GM23338 (cell line): ENCODE data around the gene ZDHHC20. TPM values are rescaled to one million over a fixed set of nuclear protein-coding genes. Genes with fewer than 3 reads are reported as not detected.

Source experiments
- ATAC-seq: fragments of 200-7000 bp; cut with Tn5 transposase; 3 replicates; pipeline ENCODE4 v1.9.1; 2020
- DNase-seq: peaks from one replicate; pipeline ENCODE4 v3.0.0-alpha.2; 2015; ENCODE audit warnings: low spot score
- H2AFZ ChIP-seq: fragments of 200-600 bp; sonication (generic); 2 replicates; pipeline ENCODE4 v1.8.0; 2016; ENCODE audit warnings: antibody characterized with exemption, mild to moderate bottlenecking, moderate library complexity
- H3F3A ChIP-seq: fragments of 200-600 bp; sonication (generic); replicated peaks from 2 replicates; pipeline ENCODE4 v1.8.0; 2017; ENCODE audit warnings: antibody characterized with exemption, mixed run types, low read depth
- H3K27ac ChIP-seq: fragments of 200-600 bp; sonication (generic); 2 replicates; pipeline ENCODE4 v1.6.1; 2016; ENCODE audit warnings: low read depth
- H3K27me3 ChIP-seq: fragments of 200-600 bp; sonication (generic); 2 replicates; pipeline ENCODE4 v1.8.0; 2016; ENCODE audit warnings: mild to moderate bottlenecking, mixed run types, moderate library complexity; ENCODE audit not compliant: insufficient read depth
- H3K36me3 ChIP-seq: fragments of 200-600 bp; sonication (generic); 2 replicates; pipeline ENCODE4 v1.8.0; 2016; ENCODE audit warnings: mild to moderate bottlenecking; ENCODE audit not compliant: insufficient read depth
- H3K4me1 ChIP-seq: fragments of 200-600 bp; sonication (generic); 2 replicates; pipeline ENCODE4 v1.8.0; 2016; ENCODE audit warnings: mild to moderate bottlenecking, moderate library complexity; ENCODE audit not compliant: insufficient read depth
- H3K4me2 ChIP-seq: fragments of 200-600 bp; sonication (generic); 2 replicates; pipeline ENCODE4 v1.7.1; 2017; ENCODE audit warnings: mixed run types
- H3K4me3 ChIP-seq: fragments of 200-600 bp; sonication (generic); 2 replicates; pipeline ENCODE4 v1.6.1; 2016; ENCODE audit warnings: mixed run types
- H3K79me2 ChIP-seq: fragments of 200-600 bp; sonication (generic); replicated peaks from 2 replicates; pipeline ENCODE4 v1.8.0; 2017; ENCODE audit warnings: mild to moderate bottlenecking; ENCODE audit not compliant: insufficient read depth
- H3K9me2 ChIP-seq: fragments of 200-600 bp; sonication (generic); 2 replicates; pipeline ENCODE4 v1.8.0; 2017; ENCODE audit not compliant: insufficient read depth
- H4K20me1 ChIP-seq: fragments of 200-600 bp; sonication (generic); replicated peaks from 2 replicates; pipeline ENCODE4 v1.8.0; 2017; ENCODE audit warnings: mild to moderate bottlenecking; ENCODE audit not compliant: insufficient read depth
- H3K27ac Mint-ChIP-seq: 2 replicates; pipeline ENCODE4 v1.8.0; 2020; ENCODE audit warnings: inconsistent platforms, mild to moderate bottlenecking, moderate library complexity, mixed read lengths
- H3K27me3 Mint-ChIP-seq: 3 replicates; pipeline ENCODE4 v1.8.0; 2022; ENCODE audit warnings: low read depth, mild to moderate bottlenecking, moderate library complexity, mixed read lengths, inconsistent platforms; ENCODE audit not compliant: insufficient read depth, poor library complexity
- H3K36me3 Mint-ChIP-seq: 3 replicates; pipeline ENCODE4 v1.8.0; 2021; ENCODE audit warnings: low read depth, mild to moderate bottlenecking, inconsistent platforms, moderate library complexity, mixed read lengths
- H3K4me1 Mint-ChIP-seq: 3 replicates; pipeline ENCODE4 v1.8.0; 2020; ENCODE audit warnings: mild to moderate bottlenecking, inconsistent platforms, mixed read lengths
- H3K4me3 Mint-ChIP-seq: 3 replicates; pipeline ENCODE4 v1.8.0; 2021; ENCODE audit warnings: moderate library complexity, mild to moderate bottlenecking, inconsistent platforms, mixed read lengths
- H3K9me3 Mint-ChIP-seq: 3 replicates; pipeline ENCODE4 v1.8.0; 2020; ENCODE audit warnings: moderate library complexity, mild to moderate bottlenecking, inconsistent platforms, mixed read lengths
- CREB1 ChIP-seq: fragments of 250-450 bp; sonication (Bioruptor Pico); IDR thresholded peaks from 2 replicates; pipeline ENCODE4 v1.5.0; 2020; ENCODE audit warnings: low read depth, mild to moderate bottlenecking, moderate library complexity
- EZH2 ChIP-seq: fragments of 200-600 bp; sonication (generic); IDR thresholded peaks from one replicate; pipeline ENCODE4 v1.8.0; 2017; ENCODE audit warnings: antibody characterized with exemption, mild to moderate bottlenecking, low read depth; ENCODE audit not compliant: unreplicated experiment
- EZH2phosphoT487 ChIP-seq: fragments of 200-600 bp; sonication (generic); IDR thresholded peaks from one replicate; pipeline ENCODE4 v1.8.1; 2018; ENCODE audit warnings: antibody characterized with exemption; ENCODE audit not compliant: unreplicated experiment
- JUNB ChIP-seq: IDR thresholded peaks from one replicate; pipeline ENCODE4 v1.6.1; 2016; ENCODE audit warnings: antibody characterized with exemption; ENCODE audit not compliant: unreplicated experiment
- NANOG ChIP-seq: IDR thresholded peaks from 2 replicates; pipeline ENCODE4 v1.6.1; 2016; ENCODE audit warnings: antibody characterized with exemption, borderline replicate concordance
- POLR2AphosphoS5 ChIP-seq: IDR thresholded peaks from 2 replicates; pipeline ENCODE4 v1.6.1; 2016; ENCODE audit warnings: antibody characterized with exemption, low read depth
- STAT1 ChIP-seq: IDR thresholded peaks from one replicate; pipeline ENCODE4 v1.6.1; 2016; ENCODE audit warnings: antibody characterized with exemption; ENCODE audit not compliant: unreplicated experiment
- ZNF114 ChIP-seq: fragments of 250-450 bp; sonication (Bioruptor Pico); IDR thresholded peaks from 2 replicates; pipeline ENCODE4 v1.5.0; 2020; ENCODE audit warnings: mild to moderate bottlenecking, moderate library complexity
- ZNF331 ChIP-seq: fragments of 250-450 bp; sonication (Bioruptor Pico); IDR thresholded peaks from 2 replicates; pipeline ENCODE4 v1.5.0; 2020; ENCODE audit warnings: low read depth, mild to moderate bottlenecking, moderate library complexity
- polyA plus RNA-seq: library from polyadenylated mRNA; unstranded; fragments of >200 nt; fragmentation: Nextera tagmentation; extraction: Ambion mirVana; gene quantifications from 2 replicates; pipeline ENCODE4 v1.2.1, GENCODE V29; 2016
- total RNA-seq: library from RNA; depleted of rRNA; stranded (reverse); fragments of >200 nt; shearing (Covaris generic); gene quantifications from 2 replicates; pipeline ENCODE4 v1.2.3, GENCODE V29; 2014
- TF ChIP-seq, protein P1 (sequence below): IDR thresholded peaks from 2 replicates; pipeline ENCODE4 v1.6.1; 2016; ENCODE audit warnings: antibody characterized with exemption
- TF ChIP-seq, protein P2 (sequence below): IDR thresholded peaks from one replicate; pipeline ENCODE4 v1.6.1; 2018; ENCODE audit warnings: antibody characterized with exemption; ENCODE audit not compliant: unreplicated experiment
- TF ChIP-seq, protein P3 (sequence below), 2 experiments: fragments of 200-600 bp in 1 of 2; sonication (generic) in 1 of 2; conservative IDR thresholded peaks; 2 replicates each; pipeline versions ENCODE4 v1.5.1 to v1.6.1; 2016 to 2017; ENCODE audit warnings: antibody characterized with exemption in 2 of 2, low read depth in 2 of 2, mild to moderate bottlenecking in 2 of 2, moderate library complexity in 1 of 2
- TF ChIP-seq, protein P4 (sequence below): fragments of 250-450 bp; sonication (Bioruptor Pico); IDR thresholded peaks from 2 replicates; pipeline ENCODE4 v1.5.0; 2020; ENCODE audit warnings: mild to moderate bottlenecking, moderate library complexity

ZDHHC20 gene
- total and polyA plus RNA-seq, 2 experiments from 2014 or later = 37.7 to 119 TPM

DNA sequence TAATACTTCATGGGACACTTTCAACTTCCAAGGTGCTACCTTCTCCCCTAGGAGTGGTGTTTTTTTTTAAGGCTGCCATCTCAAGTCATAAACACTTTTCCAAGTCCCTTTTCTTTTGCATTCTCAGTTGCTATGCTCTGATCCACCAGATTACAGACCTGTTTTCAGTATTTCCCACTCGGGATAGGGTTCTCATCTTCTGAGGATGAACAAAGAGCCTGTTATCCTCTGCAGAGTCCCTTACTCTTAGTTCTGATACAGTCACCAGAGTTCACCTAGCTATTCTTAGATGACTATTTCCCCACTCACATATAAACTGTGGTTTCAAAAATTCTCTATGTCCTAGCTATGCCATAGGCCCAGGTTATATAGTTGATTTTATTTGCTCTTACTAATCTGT lies 15.9 kb downstream of the ZDHHC20 start:
- H3K27me3 Mint-ChIP-seq = peaks cover 5% of the 10 kb centered on the region
- no peaks in the 10 kb centered on the region for H3F3A ChIP-seq
- H3K4me3 ChIP-seq = no peak overlapping the region
- no peak overlapping the region for H3K4me3 Mint-ChIP-seq
- peaks cover under 1% of the 10 kb centered on the region; the same call in 1 of the 2 replicates for H3K36me3 ChIP-seq
- peaks cover 39% of the 10 kb centered on the region for H4K20me1 ChIP-seq
- peaks cover 12% of the 10 kb centered on the region for H3K4me1 Mint-ChIP-seq
- H3K9me3 Mint-ChIP-seq = peaks cover 22% of the 10 kb centered on the region
- H3K27ac ChIP-seq = no peak overlapping the region; the same call in 1 of the 2 replicates
- peaks cover 12% of the 10 kb centered on the region; the same call in 1 of the 2 replicates for H3K4me1 ChIP-seq
- H3K79me2 ChIP-seq = peaks cover 89% of the 10 kb centered on the region
- no peak for ATAC-seq
- H3K27me3 ChIP-seq = no peaks in the 10 kb centered on the region
- H3K36me3 Mint-ChIP-seq = peaks cover 44% of the 10 kb centered on the region
- no peak overlapping the region for H3K4me2 ChIP-seq
- DNase-seq = no peak
- no peaks in the 10 kb centered on the region for H3K9me2 ChIP-seq
- no peak overlapping the region for H2AFZ ChIP-seq
- TF ChIP-seq, protein P1, sequence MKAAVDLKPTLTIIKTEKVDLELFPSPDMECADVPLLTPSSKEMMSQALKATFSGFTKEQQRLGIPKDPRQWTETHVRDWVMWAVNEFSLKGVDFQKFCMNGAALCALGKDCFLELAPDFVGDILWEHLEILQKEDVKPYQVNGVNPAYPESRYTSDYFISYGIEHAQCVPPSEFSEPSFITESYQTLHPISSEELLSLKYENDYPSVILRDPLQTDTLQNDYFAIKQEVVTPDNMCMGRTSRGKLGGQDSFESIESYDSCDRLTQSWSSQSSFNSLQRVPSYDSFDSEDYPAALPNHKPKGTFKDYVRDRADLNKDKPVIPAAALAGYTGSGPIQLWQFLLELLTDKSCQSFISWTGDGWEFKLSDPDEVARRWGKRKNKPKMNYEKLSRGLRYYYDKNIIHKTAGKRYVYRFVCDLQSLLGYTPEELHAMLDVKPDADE = no peak
- TF ChIP-seq ZNF114 (CRISPR knock-in tag) (no peak), CREB1 (CRISPR knock-in tag) (no peak), EZH2 (no peak), POLR2AphosphoS5 (no peak), JUNB (no peak), EZH2phosphoT487 (no peak), NANOG (no peak), STAT1 (no peak), ZNF331 (CRISPR knock-in tag) (no peak)
- TF ChIP-seq, protein P2, sequence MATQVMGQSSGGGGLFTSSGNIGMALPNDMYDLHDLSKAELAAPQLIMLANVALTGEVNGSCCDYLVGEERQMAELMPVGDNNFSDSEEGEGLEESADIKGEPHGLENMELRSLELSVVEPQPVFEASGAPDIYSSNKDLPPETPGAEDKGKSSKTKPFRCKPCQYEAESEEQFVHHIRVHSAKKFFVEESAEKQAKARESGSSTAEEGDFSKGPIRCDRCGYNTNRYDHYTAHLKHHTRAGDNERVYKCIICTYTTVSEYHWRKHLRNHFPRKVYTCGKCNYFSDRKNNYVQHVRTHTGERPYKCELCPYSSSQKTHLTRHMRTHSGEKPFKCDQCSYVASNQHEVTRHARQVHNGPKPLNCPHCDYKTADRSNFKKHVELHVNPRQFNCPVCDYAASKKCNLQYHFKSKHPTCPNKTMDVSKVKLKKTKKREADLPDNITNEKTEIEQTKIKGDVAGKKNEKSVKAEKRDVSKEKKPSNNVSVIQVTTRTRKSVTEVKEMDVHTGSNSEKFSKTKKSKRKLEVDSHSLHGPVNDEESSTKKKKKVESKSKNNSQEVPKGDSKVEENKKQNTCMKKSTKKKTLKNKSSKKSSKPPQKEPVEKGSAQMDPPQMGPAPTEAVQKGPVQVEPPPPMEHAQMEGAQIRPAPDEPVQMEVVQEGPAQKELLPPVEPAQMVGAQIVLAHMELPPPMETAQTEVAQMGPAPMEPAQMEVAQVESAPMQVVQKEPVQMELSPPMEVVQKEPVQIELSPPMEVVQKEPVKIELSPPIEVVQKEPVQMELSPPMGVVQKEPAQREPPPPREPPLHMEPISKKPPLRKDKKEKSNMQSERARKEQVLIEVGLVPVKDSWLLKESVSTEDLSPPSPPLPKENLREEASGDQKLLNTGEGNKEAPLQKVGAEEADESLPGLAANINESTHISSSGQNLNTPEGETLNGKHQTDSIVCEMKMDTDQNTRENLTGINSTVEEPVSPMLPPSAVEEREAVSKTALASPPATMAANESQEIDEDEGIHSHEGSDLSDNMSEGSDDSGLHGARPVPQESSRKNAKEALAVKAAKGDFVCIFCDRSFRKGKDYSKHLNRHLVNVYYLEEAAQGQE = no peak
- TF ChIP-seq, protein P3, sequence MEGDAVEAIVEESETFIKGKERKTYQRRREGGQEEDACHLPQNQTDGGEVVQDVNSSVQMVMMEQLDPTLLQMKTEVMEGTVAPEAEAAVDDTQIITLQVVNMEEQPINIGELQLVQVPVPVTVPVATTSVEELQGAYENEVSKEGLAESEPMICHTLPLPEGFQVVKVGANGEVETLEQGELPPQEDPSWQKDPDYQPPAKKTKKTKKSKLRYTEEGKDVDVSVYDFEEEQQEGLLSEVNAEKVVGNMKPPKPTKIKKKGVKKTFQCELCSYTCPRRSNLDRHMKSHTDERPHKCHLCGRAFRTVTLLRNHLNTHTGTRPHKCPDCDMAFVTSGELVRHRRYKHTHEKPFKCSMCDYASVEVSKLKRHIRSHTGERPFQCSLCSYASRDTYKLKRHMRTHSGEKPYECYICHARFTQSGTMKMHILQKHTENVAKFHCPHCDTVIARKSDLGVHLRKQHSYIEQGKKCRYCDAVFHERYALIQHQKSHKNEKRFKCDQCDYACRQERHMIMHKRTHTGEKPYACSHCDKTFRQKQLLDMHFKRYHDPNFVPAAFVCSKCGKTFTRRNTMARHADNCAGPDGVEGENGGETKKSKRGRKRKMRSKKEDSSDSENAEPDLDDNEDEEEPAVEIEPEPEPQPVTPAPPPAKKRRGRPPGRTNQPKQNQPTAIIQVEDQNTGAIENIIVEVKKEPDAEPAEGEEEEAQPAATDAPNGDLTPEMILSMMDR (conservative IDR thresholded peaks at IDR 0.05; ENCODE audit: low read depth in 2 of 2) = no peak
- TF ChIP-seq, protein P4, sequence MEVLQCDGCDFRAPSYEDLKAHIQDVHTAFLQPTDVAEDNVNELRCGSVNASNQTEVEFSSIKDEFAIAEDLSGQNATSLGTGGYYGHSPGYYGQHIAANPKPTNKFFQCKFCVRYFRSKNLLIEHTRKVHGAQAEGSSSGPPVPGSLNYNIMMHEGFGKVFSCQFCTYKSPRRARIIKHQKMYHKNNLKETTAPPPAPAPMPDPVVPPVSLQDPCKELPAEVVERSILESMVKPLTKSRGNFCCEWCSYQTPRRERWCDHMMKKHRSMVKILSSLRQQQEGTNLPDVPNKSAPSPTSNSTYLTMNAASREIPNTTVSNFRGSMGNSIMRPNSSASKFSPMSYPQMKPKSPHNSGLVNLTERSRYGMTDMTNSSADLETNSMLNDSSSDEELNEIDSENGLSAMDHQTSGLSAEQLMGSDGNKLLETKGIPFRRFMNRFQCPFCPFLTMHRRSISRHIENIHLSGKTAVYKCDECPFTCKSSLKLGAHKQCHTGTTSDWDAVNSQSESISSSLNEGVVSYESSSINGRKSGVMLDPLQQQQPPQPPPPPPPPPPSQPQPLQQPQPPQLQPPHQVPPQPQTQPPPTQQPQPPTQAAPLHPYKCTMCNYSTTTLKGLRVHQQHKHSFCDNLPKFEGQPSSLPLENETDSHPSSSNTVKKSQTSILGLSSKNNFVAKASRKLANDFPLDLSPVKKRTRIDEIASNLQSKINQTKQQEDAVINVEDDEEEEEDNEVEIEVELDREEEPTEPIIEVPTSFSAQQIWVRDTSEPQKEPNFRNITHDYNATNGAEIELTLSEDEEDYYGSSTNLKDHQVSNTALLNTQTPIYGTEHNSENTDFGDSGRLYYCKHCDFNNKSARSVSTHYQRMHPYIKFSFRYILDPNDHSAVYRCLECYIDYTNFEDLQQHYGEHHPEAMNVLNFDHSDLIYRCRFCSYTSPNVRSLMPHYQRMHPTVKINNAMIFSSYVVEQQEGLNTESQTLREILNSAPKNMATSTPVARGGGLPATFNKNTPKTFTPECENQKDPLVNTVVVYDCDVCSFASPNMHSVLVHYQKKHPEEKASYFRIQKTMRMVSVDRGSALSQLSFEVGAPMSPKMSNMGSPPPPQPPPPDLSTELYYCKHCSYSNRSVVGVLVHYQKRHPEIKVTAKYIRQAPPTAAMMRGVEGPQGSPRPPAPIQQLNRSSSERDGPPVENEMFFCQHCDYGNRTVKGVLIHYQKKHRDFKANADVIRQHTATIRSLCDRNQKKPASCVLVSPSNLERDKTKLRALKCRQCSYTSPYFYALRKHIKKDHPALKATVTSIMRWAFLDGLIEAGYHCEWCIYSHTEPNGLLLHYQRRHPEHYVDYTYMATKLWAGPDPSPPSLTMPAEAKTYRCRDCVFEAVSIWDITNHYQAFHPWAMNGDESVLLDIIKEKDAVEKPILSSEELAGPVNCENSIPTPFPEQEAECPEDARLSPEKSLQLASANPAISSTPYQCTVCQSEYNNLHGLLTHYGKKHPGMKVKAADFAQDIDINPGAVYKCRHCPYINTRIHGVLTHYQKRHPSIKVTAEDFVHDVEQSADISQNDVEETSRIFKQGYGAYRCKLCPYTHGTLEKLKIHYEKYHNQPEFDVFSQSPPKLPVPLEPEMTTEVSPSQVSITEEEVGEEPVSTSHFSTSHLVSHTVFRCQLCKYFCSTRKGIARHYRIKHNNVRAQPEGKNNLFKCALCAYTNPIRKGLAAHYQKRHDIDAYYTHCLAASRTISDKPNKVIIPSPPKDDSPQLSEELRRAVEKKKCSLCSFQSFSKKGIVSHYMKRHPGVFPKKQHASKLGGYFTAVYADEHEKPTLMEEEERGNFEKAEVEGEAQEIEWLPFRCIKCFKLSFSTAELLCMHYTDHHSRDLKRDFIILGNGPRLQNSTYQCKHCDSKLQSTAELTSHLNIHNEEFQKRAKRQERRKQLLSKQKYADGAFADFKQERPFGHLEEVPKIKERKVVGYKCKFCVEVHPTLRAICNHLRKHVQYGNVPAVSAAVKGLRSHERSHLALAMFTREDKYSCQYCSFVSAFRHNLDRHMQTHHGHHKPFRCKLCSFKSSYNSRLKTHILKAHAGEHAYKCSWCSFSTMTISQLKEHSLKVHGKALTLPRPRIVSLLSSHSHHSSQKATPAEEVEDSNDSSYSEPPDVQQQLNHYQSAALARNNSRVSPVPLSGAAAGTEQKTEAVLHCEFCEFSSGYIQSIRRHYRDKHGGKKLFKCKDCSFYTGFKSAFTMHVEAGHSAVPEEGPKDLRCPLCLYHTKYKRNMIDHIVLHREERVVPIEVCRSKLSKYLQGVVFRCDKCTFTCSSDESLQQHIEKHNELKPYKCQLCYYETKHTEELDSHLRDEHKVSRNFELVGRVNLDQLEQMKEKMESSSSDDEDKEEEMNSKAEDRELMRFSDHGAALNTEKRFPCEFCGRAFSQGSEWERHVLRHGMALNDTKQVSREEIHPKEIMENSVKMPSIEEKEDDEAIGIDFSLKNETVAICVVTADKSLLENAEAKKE (CRISPR knock-in tag) = no peak
- H3K27ac Mint-ChIP-seq = no peak overlapping the region
